ENCODE measurements around the gene NEB. TPM values are rescaled to one million over a fixed set of nuclear protein-coding genes. Genes with fewer than 3 reads are reported as not detected.

Gene NEB
- total and polyA plus RNA-seq, 2 of the 13 experiments (the other 11 are each of a cell fraction or from before 2014, with no cell fraction given): 0.21 to 0.24 TPM

DNA sequence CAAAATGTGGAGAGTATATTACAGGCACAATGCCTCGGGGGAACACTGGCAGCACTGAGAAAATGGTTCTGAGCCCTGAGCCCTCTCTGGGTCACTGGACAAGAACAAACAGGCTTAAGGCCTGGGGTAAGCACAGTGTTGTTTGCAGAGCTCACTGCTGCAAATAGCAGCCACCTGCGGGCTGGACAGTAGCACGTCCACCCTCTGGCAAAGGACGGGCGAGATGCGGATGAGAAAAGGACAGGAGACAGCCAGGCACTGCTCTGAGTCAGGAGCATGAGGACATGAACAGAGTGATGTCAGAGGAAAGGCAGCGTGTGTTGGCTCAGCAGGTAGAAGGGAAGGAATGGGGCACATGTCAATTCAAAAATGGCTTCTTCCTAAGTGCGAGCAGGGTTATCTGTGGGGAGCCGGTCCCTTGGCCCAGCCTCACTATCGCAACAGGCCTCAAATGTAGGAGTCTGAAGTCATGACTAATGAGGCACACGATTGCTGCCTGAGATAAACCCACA is 25.9 kb upstream of the NEB start (continued):
- no peak for TF ChIP-seq HOXA5 (CRISPR knock-in tag; IDR thresholded peaks at IDR 0.05)
- TF ChIP-seq TCF7 (IDR thresholded peaks at IDR 0.05; ENCODE audit: low read depth): no peak
- TF ChIP-seq GATAD1 (CRISPR knock-in tag; IDR thresholded peaks at IDR 0.05): no peak
- TF ChIP-seq, protein P1, sequence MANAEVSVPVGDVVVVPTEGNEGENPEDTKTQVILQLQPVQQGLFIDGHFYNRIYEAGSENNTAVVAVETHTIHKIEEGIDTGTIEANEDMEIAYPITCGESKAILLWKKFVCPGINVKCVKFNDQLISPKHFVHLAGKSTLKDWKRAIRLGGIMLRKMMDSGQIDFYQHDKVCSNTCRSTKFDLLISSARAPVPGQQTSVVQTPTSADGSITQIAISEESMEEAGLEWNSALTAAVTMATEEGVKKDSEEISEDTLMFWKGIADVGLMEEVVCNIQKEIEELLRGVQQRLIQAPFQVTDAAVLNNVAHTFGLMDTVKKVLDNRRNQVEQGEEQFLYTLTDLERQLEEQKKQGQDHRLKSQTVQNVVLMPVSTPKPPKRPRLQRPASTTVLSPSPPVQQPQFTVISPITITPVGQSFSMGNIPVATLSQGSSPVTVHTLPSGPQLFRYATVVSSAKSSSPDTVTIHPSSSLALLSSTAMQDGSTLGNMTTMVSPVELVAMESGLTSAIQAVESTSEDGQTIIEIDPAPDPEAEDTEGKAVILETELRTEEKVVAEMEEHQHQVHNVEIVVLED (CRISPR knock-in tag; IDR thresholded peaks at IDR 0.05; ENCODE audit: borderline replicate concordance): peak; percentile 39; the same call in 1 of the 2 replicates
- peak; percentile 63; the same call in 1 of the 2 replicates for TF ChIP-seq RXRB (CRISPR knock-in tag; IDR thresholded peaks at IDR 0.05; ENCODE audit: borderline replicate concordance)
- TF ChIP-seq, protein P2, sequence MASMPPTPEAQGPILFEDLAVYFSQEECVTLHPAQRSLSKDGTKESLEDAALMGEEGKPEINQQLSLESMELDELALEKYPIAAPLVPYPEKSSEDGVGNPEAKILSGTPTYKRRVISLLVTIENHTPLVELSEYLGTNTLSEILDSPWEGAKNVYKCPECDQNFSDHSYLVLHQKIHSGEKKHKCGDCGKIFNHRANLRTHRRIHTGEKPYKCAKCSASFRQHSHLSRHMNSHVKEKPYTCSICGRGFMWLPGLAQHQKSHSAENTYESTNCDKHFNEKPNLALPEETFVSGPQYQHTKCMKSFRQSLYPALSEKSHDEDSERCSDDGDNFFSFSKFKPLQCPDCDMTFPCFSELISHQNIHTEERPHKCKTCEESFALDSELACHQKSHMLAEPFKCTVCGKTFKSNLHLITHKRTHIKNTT (CRISPR knock-in tag; IDR thresholded peaks at IDR 0.05): no peak
- TF ChIP-seq RFXAP (CRISPR knock-in tag; IDR thresholded peaks at IDR 0.05; ENCODE audit: borderline replicate concordance): peak; percentile 63; the same call in 1 of the 2 replicates
- peak; percentile 99; the same call in 1 of the 2 replicates for TF ChIP-seq ZNF292 (CRISPR knock-in tag; IDR thresholded peaks at IDR 0.05; ENCODE audit: borderline replicate concordance, low read depth)
- peak; percentile 87 for TF ChIP-seq ELF3 (CRISPR knock-in tag; IDR thresholded peaks at IDR 0.05)
- TF ChIP-seq SP4 (CRISPR knock-in tag; IDR thresholded peaks at IDR 0.05): peak; percentile 59; the same call in 1 of the 2 replicates
- TF ChIP-seq ZNF33B (CRISPR knock-in tag; IDR thresholded peaks at IDR 0.05): no peak
- TF ChIP-seq, protein P3, sequence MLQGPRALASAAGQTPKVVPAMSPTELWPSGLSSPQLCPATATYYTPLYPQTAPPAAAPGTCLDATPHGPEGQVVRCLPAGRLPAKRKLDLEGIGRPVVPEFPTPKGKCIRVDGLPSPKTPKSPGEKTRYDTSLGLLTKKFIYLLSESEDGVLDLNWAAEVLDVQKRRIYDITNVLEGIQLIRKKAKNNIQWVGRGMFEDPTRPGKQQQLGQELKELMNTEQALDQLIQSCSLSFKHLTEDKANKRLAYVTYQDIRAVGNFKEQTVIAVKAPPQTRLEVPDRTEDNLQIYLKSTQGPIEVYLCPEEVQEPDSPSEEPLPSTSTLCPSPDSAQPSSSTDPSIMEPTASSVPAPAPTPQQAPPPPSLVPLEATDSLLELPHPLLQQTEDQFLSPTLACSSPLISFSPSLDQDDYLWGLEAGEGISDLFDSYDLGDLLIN (CRISPR knock-in tag; IDR thresholded peaks at IDR 0.05; ENCODE audit: borderline replicate concordance): no peak
- peak; percentile 87 for TF ChIP-seq ERF (CRISPR knock-in tag; IDR thresholded peaks at IDR 0.05)
- no peak for TF ChIP-seq ZNF549 (CRISPR knock-in tag; IDR thresholded peaks at IDR 0.05)
- TF ChIP-seq, protein P4, sequence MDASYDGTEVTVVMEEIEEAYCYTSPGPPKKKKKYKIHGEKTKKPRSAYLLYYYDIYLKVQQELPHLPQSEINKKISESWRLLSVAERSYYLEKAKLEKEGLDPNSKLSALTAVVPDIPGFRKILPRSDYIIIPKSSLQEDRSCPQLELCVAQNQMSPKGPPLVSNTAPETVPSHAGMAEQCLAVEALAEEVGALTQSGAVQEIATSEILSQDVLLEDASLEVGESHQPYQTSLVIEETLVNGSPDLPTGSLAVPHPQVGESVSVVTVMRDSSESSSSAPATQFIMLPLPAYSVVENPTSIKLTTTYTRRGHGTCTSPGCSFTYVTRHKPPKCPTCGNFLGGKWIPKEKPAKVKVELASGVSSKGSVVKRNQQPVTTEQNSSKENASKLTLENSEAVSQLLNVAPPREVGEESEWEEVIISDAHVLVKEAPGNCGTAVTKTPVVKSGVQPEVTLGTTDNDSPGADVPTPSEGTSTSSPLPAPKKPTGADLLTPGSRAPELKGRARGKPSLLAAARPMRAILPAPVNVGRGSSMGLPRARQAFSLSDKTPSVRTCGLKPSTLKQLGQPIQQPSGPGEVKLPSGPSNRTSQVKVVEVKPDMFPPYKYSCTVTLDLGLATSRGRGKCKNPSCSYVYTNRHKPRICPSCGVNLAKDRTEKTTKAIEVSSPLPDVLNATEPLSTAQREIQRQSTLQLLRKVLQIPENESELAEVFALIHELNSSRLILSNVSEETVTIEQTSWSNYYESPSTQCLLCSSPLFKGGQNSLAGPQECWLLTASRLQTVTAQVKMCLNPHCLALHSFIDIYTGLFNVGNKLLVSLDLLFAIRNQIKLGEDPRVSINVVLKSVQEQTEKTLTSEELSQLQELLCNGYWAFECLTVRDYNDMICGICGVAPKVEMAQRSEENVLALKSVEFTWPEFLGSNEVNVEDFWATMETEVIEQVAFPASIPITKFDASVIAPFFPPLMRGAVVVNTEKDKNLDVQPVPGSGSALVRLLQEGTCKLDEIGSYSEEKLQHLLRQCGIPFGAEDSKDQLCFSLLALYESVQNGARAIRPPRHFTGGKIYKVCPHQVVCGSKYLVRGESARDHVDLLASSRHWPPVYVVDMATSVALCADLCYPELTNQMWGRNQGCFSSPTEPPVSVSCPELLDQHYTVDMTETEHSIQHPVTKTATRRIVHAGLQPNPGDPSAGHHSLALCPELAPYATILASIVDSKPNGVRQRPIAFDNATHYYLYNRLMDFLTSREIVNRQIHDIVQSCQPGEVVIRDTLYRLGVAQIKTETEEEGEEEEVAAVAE (CRISPR knock-in tag; IDR thresholded peaks at IDR 0.05; ENCODE audit: borderline replicate concordance): peak; percentile 57; the same call in 1 of the 2 replicates
- TF ChIP-seq TBX3 (IDR thresholded peaks at IDR 0.05; ENCODE audit: borderline replicate concordance): peak; percentile 52; the same call in 1 of the 2 replicates
- TF ChIP-seq, protein P5, sequence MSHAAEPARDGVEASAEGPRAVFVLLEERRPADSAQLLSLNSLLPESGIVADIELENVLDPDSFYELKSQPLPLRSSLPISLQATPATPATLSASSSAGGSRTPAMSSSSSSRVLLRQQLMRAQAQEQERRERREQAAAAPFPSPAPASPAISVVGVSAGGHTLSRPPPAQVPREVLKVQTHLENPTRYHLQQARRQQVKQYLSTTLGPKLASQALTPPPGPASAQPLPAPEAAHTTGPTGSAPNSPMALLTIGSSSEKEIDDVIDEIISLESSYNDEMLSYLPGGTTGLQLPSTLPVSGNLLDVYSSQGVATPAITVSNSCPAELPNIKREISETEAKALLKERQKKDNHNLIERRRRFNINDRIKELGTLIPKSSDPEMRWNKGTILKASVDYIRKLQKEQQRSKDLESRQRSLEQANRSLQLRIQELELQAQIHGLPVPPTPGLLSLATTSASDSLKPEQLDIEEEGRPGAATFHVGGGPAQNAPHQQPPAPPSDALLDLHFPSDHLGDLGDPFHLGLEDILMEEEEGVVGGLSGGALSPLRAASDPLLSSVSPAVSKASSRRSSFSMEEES (CRISPR knock-in tag; IDR thresholded peaks at IDR 0.05): peak; percentile 74
- TF ChIP-seq, protein P6, sequence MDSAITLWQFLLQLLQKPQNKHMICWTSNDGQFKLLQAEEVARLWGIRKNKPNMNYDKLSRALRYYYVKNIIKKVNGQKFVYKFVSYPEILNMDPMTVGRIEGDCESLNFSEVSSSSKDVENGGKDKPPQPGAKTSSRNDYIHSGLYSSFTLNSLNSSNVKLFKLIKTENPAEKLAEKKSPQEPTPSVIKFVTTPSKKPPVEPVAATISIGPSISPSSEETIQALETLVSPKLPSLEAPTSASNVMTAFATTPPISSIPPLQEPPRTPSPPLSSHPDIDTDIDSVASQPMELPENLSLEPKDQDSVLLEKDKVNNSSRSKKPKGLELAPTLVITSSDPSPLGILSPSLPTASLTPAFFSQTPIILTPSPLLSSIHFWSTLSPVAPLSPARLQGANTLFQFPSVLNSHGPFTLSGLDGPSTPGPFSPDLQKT (CRISPR knock-in tag; IDR thresholded peaks at IDR 0.05; ENCODE audit: borderline replicate concordance): no peak
